Coronary artery (tissue), 2 donors: ENCODE data around the gene INPP4A.

Source experiments
- DNase-seq: peaks from one replicate; pipeline ENCODE4 v3.0.0-alpha.2; 2017; ENCODE audit warnings: low spot score
- H3K27ac ChIP-seq, 2 donors: fragments of 200-600 bp; sonication (generic); one replicate each; pipeline ENCODE4 v1.5.1; 2016 to 2019
- H3K4me3 ChIP-seq: fragments of 200-600 bp; sonication (generic); 2 replicates; pipeline ENCODE4 v1.5.1; 2016; ENCODE audit warnings: mild to moderate bottlenecking, moderate library complexity
- TF ChIP-seq, protein P1 (sequence below): fragments of 200-600 bp; sonication (generic); IDR thresholded peaks from one replicate; pipeline ENCODE4 v1.5.1; 2019; ENCODE audit warnings: antibody characterized with exemption

Gene INPP4A

GRCh38 chr2:98460573-98461497, 16.2 kb downstream of the INPP4A start:
- H3K4me3 ChIP-seq = no peak overlapping the region
- TF ChIP-seq, protein P1, sequence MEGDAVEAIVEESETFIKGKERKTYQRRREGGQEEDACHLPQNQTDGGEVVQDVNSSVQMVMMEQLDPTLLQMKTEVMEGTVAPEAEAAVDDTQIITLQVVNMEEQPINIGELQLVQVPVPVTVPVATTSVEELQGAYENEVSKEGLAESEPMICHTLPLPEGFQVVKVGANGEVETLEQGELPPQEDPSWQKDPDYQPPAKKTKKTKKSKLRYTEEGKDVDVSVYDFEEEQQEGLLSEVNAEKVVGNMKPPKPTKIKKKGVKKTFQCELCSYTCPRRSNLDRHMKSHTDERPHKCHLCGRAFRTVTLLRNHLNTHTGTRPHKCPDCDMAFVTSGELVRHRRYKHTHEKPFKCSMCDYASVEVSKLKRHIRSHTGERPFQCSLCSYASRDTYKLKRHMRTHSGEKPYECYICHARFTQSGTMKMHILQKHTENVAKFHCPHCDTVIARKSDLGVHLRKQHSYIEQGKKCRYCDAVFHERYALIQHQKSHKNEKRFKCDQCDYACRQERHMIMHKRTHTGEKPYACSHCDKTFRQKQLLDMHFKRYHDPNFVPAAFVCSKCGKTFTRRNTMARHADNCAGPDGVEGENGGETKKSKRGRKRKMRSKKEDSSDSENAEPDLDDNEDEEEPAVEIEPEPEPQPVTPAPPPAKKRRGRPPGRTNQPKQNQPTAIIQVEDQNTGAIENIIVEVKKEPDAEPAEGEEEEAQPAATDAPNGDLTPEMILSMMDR = no peak
- DNase-seq = peak; percentile 45
- H3K27ac ChIP-seq = peak overlapping the region in 1 of 2 donors; percentile 13

DNA sequence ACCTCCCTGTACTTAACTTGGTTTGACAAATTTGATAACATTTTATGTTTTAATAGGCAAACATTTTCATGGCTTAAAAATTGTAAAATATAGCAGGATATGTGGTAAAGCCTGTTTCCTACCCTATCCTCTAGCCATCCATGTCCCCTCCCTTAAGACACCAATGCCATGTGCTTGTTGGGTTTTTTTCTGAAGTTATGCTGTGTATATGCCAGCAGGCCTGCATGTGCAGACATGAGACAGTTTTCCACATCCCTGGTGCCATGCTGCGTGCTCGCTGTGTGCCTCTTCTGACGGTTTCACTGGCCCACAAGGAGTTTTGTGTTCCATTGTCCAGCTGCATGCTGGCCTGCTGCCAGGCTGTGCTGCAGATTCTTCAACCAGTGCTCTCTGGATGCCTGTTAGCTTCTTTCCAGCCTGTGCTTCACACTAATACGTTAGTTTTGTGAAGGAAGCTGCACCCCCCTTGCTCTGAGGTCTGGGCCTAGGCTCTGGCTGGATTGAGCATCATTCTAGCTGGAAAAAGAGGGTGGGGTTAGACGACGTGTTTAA, 16.9 kb downstream of the INPP4A start:
- TF ChIP-seq, protein P1 = no peak
- no peak overlapping the region for H3K4me3 ChIP-seq
- H3K27ac ChIP-seq = no peak overlapping the region
- DNase-seq = peak; percentile 40

DNA sequence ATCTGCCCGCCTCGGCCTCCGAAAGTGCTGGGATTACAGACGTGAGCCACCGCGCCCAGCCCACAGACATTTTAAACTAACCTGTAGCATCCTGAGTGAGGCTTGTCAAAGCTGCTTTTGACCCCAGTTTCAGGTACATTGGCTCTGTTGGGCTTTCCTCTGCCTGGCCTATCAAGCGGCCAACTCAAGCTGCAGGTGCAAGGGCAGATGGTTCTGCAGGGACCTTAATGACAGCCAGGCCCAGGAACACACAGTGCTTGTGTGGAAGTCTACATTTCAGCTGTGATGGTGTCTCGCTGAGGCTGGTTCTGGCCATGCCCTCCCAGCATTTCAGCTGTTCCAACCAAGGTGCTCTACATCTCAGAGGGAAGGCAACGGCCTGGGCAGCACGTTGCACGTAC, 18.4 kb downstream of the INPP4A start:
- Histone ChIP-seq H3K27ac (no peak overlapping the region), H3K4me3 (no peak overlapping the region)
- TF ChIP-seq, protein P1 = no peak
- DNase-seq = no peak

GRCh38 chr2:98463551-98463971, 18.9 kb downstream of the INPP4A start:
- TF ChIP-seq, protein P1 = no peak
- no peak overlapping the region for H3K4me3 ChIP-seq
- DNase-seq = peak; percentile 64
- no peak overlapping the region for H3K27ac ChIP-seq

DNA sequence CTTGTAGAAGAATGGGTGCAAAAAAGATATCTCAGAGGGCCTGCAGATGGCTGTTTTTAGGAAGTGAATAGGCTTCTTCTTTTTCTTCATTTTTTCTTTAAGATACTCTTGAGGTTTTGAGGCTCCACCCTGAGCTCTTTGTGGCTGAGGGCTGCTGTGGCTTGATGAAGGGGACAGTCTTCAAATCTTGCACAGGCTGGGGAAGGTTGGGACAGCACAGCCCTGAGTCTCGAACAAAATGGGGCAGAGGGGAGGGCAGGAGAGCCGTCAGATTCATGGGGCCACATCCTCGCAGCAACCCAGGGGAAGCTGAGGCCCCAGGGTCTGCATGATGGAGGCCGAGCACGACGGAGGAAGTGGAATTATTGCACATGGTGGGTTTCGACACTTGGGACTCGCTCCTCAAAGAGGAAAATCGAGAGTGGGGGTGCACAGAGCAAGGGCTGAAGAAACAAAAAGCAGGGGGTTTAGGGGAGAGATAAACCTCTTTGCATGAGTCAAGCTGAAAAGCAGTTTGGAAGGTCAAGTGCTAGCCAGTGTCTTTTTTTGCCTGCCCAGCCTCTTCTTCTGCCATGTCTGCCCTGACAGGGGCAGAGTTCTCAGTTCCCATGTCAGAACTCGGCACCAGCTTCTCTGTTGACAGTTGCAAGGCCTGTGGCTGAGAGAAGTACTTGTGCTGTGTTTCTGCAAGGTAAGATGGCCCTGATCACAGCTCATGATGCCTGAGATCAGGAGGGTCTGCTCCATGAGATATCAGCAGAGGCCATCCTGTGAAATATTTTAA, 19.5 kb downstream of the INPP4A start:
- no peak for DNase-seq
- H3K27ac ChIP-seq = peak overlapping the region in 1 of 2 donors; percentile 76
- TF ChIP-seq, protein P1 = no peak
- no peak overlapping the region for H3K4me3 ChIP-seq

- Histone ChIP-seq H3K27ac (peak overlapping the region in 1 of 2 donors; percentile 76), H3K4me3 (no peak overlapping the region)
- TF ChIP-seq, protein P1 = no peak
- no peak for DNase-seq
Measured at GRCh38 chr2:98464772-98465310, 20.2 kb downstream of the INPP4A start.
